Activated naive CD8-positive, alpha-beta T cell treated with anti-CD3 and anti-CD28 coated beads, Interleukin-2, amount 10 ng/mL, durations not matched to agents 7 days and 5 days (primary cell): ENCODE measurements around the gene C1orf105. TPM values are rescaled to one million over a fixed set of nuclear protein-coding genes. Genes with fewer than 3 reads are reported as not detected.
"Not testable (repeated sequence)": the region's sequence is repeated elsewhere in the genome, so short reads cannot be mapped to it uniquely, and the experiment has no call there.

Source experiments
- ATAC-seq: fragments of 150-1000 bp; cut with Tn5 transposase; one replicate; pipeline ENCODE4 v1.10.0; 2021; ENCODE audit warnings: low read depth, moderate library complexity
- POLR2A ChIA-PET: fragments of 350-600 bp; sonication (Branson Sonifier 250); formaldehyde crosslinking; loops from one replicate; lab custom pipeline; 2021; ENCODE audit warnings: antibody characterized with exemption; lab: Charles Lee
- DNase-seq: peaks from one replicate; pipeline ENCODE4 v3.0.0; 2021
- H3K27ac Mint-ChIP-seq: one replicate; pipeline ENCODE4 v1.8.0; 2022; ENCODE audit warnings: mild to moderate bottlenecking, mixed read lengths
- H3K27me3 Mint-ChIP-seq: one replicate; pipeline ENCODE4 v1.8.0; 2022; ENCODE audit warnings: mild to moderate bottlenecking, moderate library complexity, mixed read lengths
- H3K36me3 Mint-ChIP-seq: one replicate; pipeline ENCODE4 v1.8.0; 2021; ENCODE audit warnings: mild to moderate bottlenecking, mixed read lengths
- H3K4me1 Mint-ChIP-seq: one replicate; pipeline ENCODE4 v1.8.0; 2021; ENCODE audit warnings: mixed read lengths
- H3K4me3 Mint-ChIP-seq: one replicate; pipeline ENCODE4 v1.8.0; 2022; ENCODE audit warnings: mild to moderate bottlenecking, moderate library complexity, mixed read lengths
- H3K9me3 Mint-ChIP-seq: one replicate; pipeline ENCODE4 v1.8.0; 2021; ENCODE audit warnings: mixed read lengths
- total RNA-seq, 2 experiments: library from RNA; stranded (reverse); gene quantifications; one replicate each; pipeline ENCODE4 v1.2.3, GENCODE V29; 2021

C1orf105 gene
- total RNA-seq, 2 experiments from 2014 or later: not detected

GRCh38 chr1:172417557-172417956 lies 2.9 kb upstream of the C1orf105 start:
- Mint-ChIP-seq H3K4me3 (no peak overlapping the region), H3K4me1 (no peaks in the 10 kb centered on the region), H3K9me3 (peaks cover 3% of the 10 kb centered on the region), H3K36me3 (peaks cover 6% of the 10 kb centered on the region), H3K27me3 (no peaks in the 10 kb centered on the region), H3K27ac (no peak overlapping the region)
- DNase-seq (no peak), ATAC-seq (no peak)
- POLR2A ChIA-PET: no interaction called here

DNA sequence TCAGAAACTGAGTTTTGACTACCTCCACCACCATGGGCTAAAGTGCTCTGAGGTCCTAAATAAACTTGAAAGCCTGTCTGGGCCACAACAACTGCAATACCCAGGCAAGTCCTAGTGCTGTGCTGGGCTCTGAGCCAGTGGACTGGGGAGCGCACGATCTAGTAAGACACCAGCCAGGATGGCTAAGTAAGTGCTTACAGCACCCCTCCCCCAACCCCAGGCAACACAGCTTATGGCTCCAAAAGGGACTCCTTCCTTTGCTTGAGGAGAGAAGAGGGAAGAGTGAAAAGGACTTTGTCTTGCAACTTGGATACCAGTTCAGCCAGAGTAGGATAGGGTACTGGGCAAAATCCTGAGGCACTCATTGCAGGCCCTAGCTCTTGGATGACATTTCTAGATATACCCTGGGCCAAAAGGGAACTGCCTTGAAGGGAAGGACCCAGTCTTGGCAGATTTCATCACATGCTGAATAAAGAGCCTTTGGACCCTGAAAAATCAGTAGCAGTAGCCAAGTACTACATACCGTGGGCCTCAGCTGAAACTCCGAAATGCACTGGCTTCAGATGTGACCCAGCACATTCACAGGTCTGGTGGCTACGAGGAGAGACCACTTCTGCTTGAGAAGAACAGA lies 1.6 kb downstream of the C1orf105 start:
- Mint-ChIP-seq H3K27me3 (no peaks in the 10 kb centered on the region), H3K9me3 (no peaks in the 10 kb centered on the region), H3K27ac (no peak overlapping the region), H3K4me1 (no peaks in the 10 kb centered on the region), H3K36me3 (peaks cover 2% of the 10 kb centered on the region), H3K4me3 (no peak overlapping the region)
- POLR2A ChIA-PET: no interaction called here
- DNase-seq (no peak), ATAC-seq (no peak)

DNA sequence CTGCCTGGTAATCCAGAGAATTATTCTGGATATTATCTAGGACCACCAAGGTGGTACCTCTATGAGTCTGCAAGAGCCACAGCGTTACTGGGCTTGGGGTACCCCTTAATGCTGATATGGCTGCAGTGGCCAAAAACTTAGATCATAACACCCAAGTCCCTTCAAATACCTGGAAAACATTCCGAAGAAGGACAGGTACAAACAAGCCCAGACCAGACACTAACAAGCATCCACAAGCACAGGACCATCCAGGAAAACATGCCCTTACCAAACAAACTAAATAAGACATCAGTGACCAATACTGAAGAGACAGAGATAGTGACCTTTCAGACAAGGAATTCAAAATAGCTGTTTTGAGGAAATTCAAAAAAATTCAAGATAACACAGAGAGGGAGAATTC lies 2.9 kb downstream of the C1orf105 start:
- Mint-ChIP-seq H3K4me1 (no peaks in the 10 kb centered on the region), H3K27ac (no peak overlapping the region), H3K27me3 (no peaks in the 10 kb centered on the region), H3K36me3 (peaks cover 2% of the 10 kb centered on the region), H3K4me3 (no peak overlapping the region), H3K9me3 (no peaks in the 10 kb centered on the region)
- ATAC-seq (no peak), DNase-seq (no peak)
- POLR2A ChIA-PET: no interaction called here

DNA sequence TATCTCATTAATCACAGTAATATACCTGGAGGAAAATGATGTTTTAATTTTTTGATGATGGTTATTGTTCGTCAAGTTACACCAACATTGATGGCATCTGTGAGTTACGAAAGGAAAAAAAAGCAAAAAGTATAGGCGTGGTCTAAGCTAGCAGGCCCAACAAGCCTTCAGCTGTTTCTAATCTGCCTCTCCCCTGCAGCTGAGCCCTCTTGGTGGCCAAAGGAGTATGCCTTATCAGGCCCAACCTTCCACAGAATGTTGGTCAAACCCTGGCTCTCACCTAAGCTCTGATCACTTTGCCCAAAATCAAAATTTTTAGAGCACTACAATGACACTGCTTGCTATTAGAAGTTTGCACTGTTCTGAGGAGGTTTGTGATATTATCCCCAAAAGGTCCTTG lies 4.9 kb downstream of the C1orf105 start:
- Mint-ChIP-seq H3K36me3 (no peaks in the 10 kb centered on the region), H3K27me3 (no peaks in the 10 kb centered on the region), H3K27ac (no peak overlapping the region), H3K9me3 (no peaks in the 10 kb centered on the region), H3K4me1 (peaks cover 8% of the 10 kb centered on the region), H3K4me3 (no peak overlapping the region)
- no peak for DNase-seq
- POLR2A ChIA-PET: no interaction called here
- ATAC-seq: no peak

DNA sequence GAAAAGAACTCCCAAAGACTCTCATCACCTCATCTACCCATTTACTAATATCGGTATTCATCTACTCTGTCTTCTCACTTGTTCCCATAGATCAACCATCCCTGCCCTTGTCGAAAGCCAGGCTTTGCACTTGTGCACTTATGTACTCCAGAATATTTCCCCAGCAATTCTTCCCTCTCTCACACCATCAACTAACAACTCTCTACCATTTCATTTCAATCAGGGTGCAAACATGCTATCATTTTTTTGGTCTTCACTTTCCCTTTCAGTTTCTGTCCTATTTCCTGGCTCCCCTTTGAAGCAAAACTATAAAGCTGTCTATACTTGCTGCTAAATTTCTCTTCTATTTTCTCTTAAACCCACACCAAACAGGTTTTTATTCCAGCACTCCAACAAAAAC lies 6.7 kb downstream of the C1orf105 start:
- Mint-ChIP-seq H3K36me3 (no peaks in the 10 kb centered on the region), H3K27ac (no peak overlapping the region), H3K4me1 (peaks cover 16% of the 10 kb centered on the region), H3K9me3 (no peaks in the 10 kb centered on the region), H3K27me3 (no peaks in the 10 kb centered on the region), H3K4me3 (no peak overlapping the region)
- POLR2A ChIA-PET: interaction anchor here (0.6 to 1.0 kb wide), 2 partner anchors 105 to 942 kb away, joined by 3 to 5 read pairs; partner anchors contain the start of gene SUCO
- DNase-seq (no peak), ATAC-seq (peak; percentile 64)

DNA sequence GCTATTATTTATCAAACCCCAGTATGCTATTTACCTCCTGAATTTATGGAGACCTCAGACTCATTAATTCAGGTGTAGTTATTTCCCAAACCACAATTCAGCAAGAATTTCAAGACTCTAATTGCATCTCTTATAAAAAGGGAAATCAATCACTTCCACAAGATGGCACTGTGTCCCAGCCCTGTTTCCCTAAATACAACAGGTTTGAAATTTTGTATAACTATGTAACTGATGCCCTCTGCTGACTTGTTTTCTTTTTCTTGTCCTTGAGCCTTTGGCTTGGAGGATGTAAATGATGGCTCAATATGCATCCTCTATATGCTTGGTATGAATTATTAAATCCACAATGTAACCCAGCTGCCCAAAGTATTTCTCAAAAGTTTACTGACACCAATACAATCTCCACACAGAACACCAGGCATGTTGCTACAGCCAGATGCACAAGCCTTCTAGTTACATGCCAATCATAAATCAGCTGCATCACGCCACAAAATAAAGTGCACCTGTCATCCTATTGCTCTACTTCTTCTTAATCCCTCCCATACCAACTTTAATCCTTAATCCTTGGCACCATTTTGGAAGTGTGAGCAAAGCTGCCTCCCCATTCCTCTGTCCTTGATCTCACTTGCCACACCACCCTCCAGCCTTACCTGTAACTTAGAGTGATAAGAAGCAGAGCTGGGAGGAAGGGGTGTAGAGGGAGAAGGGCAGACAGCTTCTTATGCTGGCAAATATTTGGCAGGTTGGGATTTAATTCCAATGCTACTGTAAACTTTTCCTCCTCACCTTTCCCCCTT lies 9.0 kb downstream of the C1orf105 start:
- peaks cover 9% of the 10 kb centered on the region for H3K36me3 Mint-ChIP-seq
- no peak for DNase-seq

GRCh38 chr1:172430128-172430454 lies 9.6 kb downstream of the C1orf105 start:
- Mint-ChIP-seq H3K36me3 (peaks cover 10% of the 10 kb centered on the region), H3K27ac (peak overlapping the region; percentile 11), H3K4me3 (no peak overlapping the region), H3K9me3 (peaks cover 5% of the 10 kb centered on the region), H3K27me3 (no peaks in the 10 kb centered on the region), H3K4me1 (peaks cover 24% of the 10 kb centered on the region)
- ATAC-seq (no peak), DNase-seq (no peak)
- POLR2A ChIA-PET: interaction anchor here (0.5 to 1.2 kb wide), 2 partner anchors 13 to 34 kb away, joined by 3 to 5 read pairs; partner anchors contain the start of gene PIGC

More for the DNA sequence above, 9.0 kb downstream of the C1orf105 start:
- no peak overlapping the region for H3K4me3 Mint-ChIP-seq
- H3K27me3 Mint-ChIP-seq: no peaks in the 10 kb centered on the region
- peaks cover 4% of the 10 kb centered on the region for H3K9me3 Mint-ChIP-seq
- POLR2A ChIA-PET: interaction anchor here (0.5 to 1.2 kb wide), 2 partner anchors 14 to 35 kb away, joined by 3 to 5 read pairs; partner anchors contain the start of gene PIGC
- peaks cover 23% of the 10 kb centered on the region for H3K4me1 Mint-ChIP-seq
- ATAC-seq: peak; percentile 73
- peak overlapping the region; percentile 11 for H3K27ac Mint-ChIP-seq

DNA sequence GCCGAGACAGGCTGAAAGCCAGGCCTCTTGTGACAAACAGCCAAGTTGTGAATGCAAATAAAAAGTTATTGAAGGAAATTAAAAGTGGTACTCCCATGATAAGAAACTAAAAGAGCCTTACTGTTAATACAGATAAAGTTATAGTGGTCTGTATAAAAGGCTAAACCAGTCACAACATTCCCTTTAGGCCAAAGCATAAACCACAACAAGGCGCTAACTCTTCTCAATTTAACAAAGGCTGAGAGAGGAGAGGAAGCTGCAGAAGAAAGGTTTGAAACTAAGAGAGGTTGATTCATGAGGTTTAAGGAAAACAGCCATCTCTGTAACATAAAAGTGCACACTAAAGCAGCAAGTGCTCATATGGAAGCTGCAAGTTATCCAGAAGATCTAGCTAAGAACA lies 10.7 kb downstream of the C1orf105 start:
- no peak for DNase-seq
- Mint-ChIP-seq H3K4me1 (peaks cover 24% of the 10 kb centered on the region), H3K36me3 (peaks cover 19% of the 10 kb centered on the region), H3K4me3 (peak overlapping the region; percentile 3), H3K27ac (no peak overlapping the region), H3K9me3 (peaks cover 10% of the 10 kb centered on the region), H3K27me3 (no peaks in the 10 kb centered on the region)
- POLR2A ChIA-PET: no interaction called here
- ATAC-seq: no peak

- Mint-ChIP-seq H3K4me1 (peaks cover 24% of the 10 kb centered on the region), H3K4me3 (no peak overlapping the region), H3K36me3 (peaks cover 22% of the 10 kb centered on the region), H3K27me3 (no peaks in the 10 kb centered on the region), H3K27ac (no peak overlapping the region), H3K9me3 (peaks cover 11% of the 10 kb centered on the region)
- ATAC-seq (no peak), DNase-seq (no peak)
- POLR2A ChIA-PET: no interaction called here
Measured at GRCh38 chr1:172431721-172432192, 11.3 kb downstream of the C1orf105 start.

GRCh38 chr1:172437183-172437582 lies 16.7 kb downstream of the C1orf105 start:
- H3K27me3 Mint-ChIP-seq, H3K4me3 Mint-ChIP-seq, POLR2A ChIA-PET, DNase-seq, ATAC-seq, H3K27ac Mint-ChIP-seq: not testable (repeated sequence)
- peaks cover 11% of the 10 kb centered on the region for H3K9me3 Mint-ChIP-seq
- H3K36me3 Mint-ChIP-seq: peaks cover 56% of the 10 kb centered on the region
- peaks cover 24% of the 10 kb centered on the region for H3K4me1 Mint-ChIP-seq

DNA sequence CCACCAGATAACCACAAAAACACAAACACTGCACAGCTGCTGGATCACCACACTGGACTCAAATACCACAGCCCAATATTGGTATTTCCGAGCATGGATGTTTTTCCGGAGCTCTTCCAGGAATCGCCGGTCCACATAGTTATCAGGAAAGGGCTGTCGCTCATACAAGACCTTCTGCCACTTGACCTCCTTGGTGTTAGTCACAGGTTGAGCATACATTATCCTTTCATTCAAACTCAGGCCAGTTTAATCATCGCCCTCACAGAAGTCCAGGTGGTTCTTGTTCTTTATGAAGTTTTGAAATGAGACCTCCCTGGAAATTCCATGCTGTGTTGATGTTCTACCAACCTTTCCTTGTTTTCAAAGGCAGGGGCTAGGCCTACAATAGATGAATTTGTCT lies 21.9 kb downstream of the C1orf105 start:
- H3K4me3 Mint-ChIP-seq: peak overlapping the region; percentile 28
- peaks cover 32% of the 10 kb centered on the region for H3K4me1 Mint-ChIP-seq
- H3K27ac Mint-ChIP-seq: no peak overlapping the region

GRCh38 chr1:172442843-172443565 lies 22.5 kb downstream of the C1orf105 start:
- no peak for DNase-seq
- Mint-ChIP-seq H3K36me3 (peaks cover 36% of the 10 kb centered on the region), H3K9me3 (no peaks in the 10 kb centered on the region), H3K27ac (peak overlapping the region; percentile 92), H3K4me3 (peak overlapping the region; percentile 94), H3K4me1 (peaks cover 32% of the 10 kb centered on the region), H3K27me3 (no peaks in the 10 kb centered on the region)
- ATAC-seq: no peak
- POLR2A ChIA-PET: interaction anchor here (0.7 to 1.5 kb wide), 2 partner anchors 13 to 89 kb away, joined by 3 to 5 read pairs; no protein-coding TSS in a partner anchor

More for the DNA sequence above, 21.9 kb downstream of the C1orf105 start:
- POLR2A ChIA-PET: no interaction called here
- peaks cover 38% of the 10 kb centered on the region for H3K36me3 Mint-ChIP-seq
- H3K9me3 Mint-ChIP-seq: no peaks in the 10 kb centered on the region
- no peak for DNase-seq
- no peaks in the 10 kb centered on the region for H3K27me3 Mint-ChIP-seq
- no peak for ATAC-seq
